DND-41 (cell line): ENCODE measurements around the gene SZRD1.

Source experiments
- EZH2 ChIP-seq: IDR thresholded peaks from 3 replicates; pipeline ENCODE4 v1.6.1; 2012; ENCODE audit warnings: borderline replicate concordance, low read depth, mild to moderate bottlenecking, moderate library complexity, low read length, inconsistent platforms; ENCODE audit not compliant: severe bottlenecking
- TF ChIP-seq, protein P1 (sequence below): IDR thresholded peaks from 2 replicates; pipeline ENCODE4 v1.5.1; 2012; ENCODE audit warnings: borderline replicate concordance, low read length, moderate library complexity, mild to moderate bottlenecking; ENCODE audit not compliant: poor library complexity, severe bottlenecking; ENCODE audit errors: extremely low read depth

DNA sequence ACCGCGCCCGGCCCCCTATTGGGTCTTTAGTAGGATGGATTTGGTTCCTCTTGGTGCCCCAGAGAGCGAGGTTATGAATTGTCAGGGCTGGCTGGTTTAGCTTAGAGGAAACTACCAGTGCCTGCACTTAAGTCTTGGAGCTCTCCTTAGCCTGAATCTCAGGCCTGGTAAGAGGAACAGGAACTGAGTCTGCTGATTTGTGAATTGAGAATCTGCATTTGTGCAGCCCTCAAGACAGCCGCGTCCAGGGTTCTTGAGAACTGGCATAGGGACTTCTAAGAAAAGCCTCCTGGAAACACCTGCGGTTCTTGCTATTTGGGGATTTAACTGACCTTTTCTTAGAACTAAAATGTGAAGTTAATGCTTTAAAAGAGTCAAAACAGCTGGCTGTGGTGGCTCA lies 75.2 kb downstream of the SZRD1 start:
- TF ChIP-seq, protein P1, sequence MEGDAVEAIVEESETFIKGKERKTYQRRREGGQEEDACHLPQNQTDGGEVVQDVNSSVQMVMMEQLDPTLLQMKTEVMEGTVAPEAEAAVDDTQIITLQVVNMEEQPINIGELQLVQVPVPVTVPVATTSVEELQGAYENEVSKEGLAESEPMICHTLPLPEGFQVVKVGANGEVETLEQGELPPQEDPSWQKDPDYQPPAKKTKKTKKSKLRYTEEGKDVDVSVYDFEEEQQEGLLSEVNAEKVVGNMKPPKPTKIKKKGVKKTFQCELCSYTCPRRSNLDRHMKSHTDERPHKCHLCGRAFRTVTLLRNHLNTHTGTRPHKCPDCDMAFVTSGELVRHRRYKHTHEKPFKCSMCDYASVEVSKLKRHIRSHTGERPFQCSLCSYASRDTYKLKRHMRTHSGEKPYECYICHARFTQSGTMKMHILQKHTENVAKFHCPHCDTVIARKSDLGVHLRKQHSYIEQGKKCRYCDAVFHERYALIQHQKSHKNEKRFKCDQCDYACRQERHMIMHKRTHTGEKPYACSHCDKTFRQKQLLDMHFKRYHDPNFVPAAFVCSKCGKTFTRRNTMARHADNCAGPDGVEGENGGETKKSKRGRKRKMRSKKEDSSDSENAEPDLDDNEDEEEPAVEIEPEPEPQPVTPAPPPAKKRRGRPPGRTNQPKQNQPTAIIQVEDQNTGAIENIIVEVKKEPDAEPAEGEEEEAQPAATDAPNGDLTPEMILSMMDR: no peak
- no peak for TF ChIP-seq EZH2
